GDM1 (cell line): ENCODE data around the gene PRDM15.
A peak's percentile ranks its signal among the peaks of the same experiment; 100 is the strongest.

Source experiments
- DNase-seq: peaks from one replicate; lab custom pipeline; 2025; lab: John Stamatoyannopoulos, UW

The PRDM15 gene

GRCh38 chr21:41885341-41886024 lies 6.3 kb upstream of the PRDM15 start:
- DNase-seq: no peak

- no peak for DNase-seq
These were observed 5.4 kb upstream of the PRDM15 start for GRCh38 chr21:41884501-41885030.

GRCh38 chr21:41883582-41883981 lies 4.4 kb upstream of the PRDM15 start:
- DNase-seq: no peak

- DNase-seq: no peak
These were observed 1.9 kb upstream of the PRDM15 start for GRCh38 chr21:41881051-41881450.

GRCh38 chr21:41880153-41880552 lies 1.0 kb upstream of the PRDM15 start:
- DNase-seq: no peak

- DNase-seq: peak; percentile 57
These were observed 334 bp downstream of the PRDM15 start for GRCh38 chr21:41878831-41879189.

- DNase-seq: peak; percentile 19
These were observed 978 bp downstream of the PRDM15 start for GRCh38 chr21:41877901-41878830.

- no peak for DNase-seq
These were observed 2.1 kb downstream of the PRDM15 start for GRCh38 chr21:41876928-41877652.

GRCh38 chr21:41876396-41876795 lies 2.7 kb downstream of the PRDM15 start:
- DNase-seq: no peak

GRCh38 chr21:41875086-41875485 lies 4.1 kb downstream of the PRDM15 start:
- no peak for DNase-seq

GRCh38 chr21:41874611-41875010 lies 4.5 kb downstream of the PRDM15 start:
- DNase-seq: no peak

- DNase-seq: no peak
These were observed 5.7 kb downstream of the PRDM15 start for GRCh38 chr21:41873426-41873825.

GRCh38 chr21:41873005-41873404 lies 6.1 kb downstream of the PRDM15 start:
- no peak for DNase-seq

- no peak for DNase-seq
These were observed 7.7 kb downstream of the PRDM15 start for GRCh38 chr21:41871293-41872030.

GRCh38 chr21:41869771-41870170 lies 9.4 kb downstream of the PRDM15 start:
- DNase-seq: no peak

- no peak for DNase-seq
These were observed 11.0 kb downstream of the PRDM15 start for GRCh38 chr21:41868062-41868710.

GRCh38 chr21:41867313-41867712 lies 11.8 kb downstream of the PRDM15 start:
- DNase-seq: no peak

- DNase-seq: no peak
These were observed 12.8 kb downstream of the PRDM15 start for GRCh38 chr21:41866274-41866809.

GRCh38 chr21:41865002-41865777 lies 14.0 kb downstream of the PRDM15 start:
- no peak for DNase-seq
